ENCODE data around the gene CDKAL1.

Gene CDKAL1

DNA sequence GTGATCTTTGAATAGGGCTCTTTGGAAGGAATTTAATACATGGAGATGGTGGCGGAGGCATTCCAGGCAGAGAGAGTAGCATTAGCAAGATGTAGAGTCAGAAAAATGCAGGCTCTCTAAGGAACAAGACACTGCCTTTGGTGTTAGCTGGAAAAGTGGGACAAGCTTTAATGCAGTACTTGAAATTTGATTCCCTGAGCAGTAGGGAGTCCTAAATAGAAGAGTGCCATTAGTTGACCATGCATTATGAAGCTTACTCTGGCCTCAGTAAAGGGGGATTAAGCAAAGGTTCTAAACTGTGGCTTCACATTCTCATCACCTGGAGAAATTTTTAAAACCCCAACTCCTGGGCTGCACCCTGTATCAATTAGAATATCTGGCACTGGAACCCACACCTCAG lies 564.5 kb downstream of the CDKAL1 start:
- TF ChIP-seq PPARA (CRISPR knock-in tag; IDR thresholded peaks at IDR 0.05; ENCODE audit: borderline replicate concordance) (no peak), BACH2 (CRISPR knock-in tag; IDR thresholded peaks at IDR 0.05; ENCODE audit: borderline replicate concordance) (no peak), ZFP30 (CRISPR knock-in tag; IDR thresholded peaks at IDR 0.05) (no peak), SNAI2 (CRISPR knock-in tag; IDR thresholded peaks at IDR 0.05) (no peak), ZFP3 (CRISPR knock-in tag; IDR thresholded peaks at IDR 0.05) (no peak), ZNF565 (CRISPR knock-in tag; conservative IDR thresholded peaks at IDR 0.05; ENCODE audit: low read depth) (no peak), OSR1 (CRISPR knock-in tag; IDR thresholded peaks at IDR 0.05) (no peak), ZNF70 (CRISPR knock-in tag; IDR thresholded peaks at IDR 0.05) (no peak), CSDC2 (CRISPR knock-in tag; IDR thresholded peaks at IDR 0.05) (no peak)
- TF ChIP-seq, protein P1, sequence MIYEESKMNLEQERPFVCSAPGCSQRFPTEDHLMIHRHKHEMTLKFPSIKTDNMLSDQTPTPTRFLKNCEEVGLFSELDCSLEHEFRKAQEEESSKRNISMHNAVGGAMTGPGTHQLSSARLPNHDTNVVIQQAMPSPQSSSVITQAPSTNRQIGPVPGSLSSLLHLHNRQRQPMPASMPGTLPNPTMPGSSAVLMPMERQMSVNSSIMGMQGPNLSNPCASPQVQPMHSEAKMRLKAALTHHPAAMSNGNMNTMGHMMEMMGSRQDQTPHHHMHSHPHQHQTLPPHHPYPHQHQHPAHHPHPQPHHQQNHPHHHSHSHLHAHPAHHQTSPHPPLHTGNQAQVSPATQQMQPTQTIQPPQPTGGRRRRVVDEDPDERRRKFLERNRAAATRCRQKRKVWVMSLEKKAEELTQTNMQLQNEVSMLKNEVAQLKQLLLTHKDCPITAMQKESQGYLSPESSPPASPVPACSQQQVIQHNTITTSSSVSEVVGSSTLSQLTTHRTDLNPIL (CRISPR knock-in tag; IDR thresholded peaks at IDR 0.05; ENCODE audit: low read depth), result no peak
- TF ChIP-seq, protein P2, sequence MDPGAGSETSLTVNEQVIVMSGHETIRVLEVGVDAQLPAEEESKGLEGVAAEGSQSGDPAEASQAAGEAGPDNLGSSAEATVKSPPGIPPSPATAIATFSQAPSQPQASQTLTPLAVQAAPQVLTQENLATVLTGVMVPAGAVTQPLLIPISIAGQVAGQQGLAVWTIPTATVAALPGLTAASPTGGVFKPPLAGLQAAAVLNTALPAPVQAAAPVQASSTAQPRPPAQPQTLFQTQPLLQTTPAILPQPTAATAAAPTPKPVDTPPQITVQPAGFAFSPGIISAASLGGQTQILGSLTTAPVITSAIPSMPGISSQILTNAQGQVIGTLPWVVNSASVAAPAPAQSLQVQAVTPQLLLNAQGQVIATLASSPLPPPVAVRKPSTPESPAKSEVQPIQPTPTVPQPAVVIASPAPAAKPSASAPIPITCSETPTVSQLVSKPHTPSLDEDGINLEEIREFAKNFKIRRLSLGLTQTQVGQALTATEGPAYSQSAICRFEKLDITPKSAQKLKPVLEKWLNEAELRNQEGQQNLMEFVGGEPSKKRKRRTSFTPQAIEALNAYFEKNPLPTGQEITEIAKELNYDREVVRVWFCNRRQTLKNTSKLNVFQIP (CRISPR knock-in tag; IDR thresholded peaks at IDR 0.05; ENCODE audit: borderline replicate concordance, low read depth), result no peak
- TF ChIP-seq, protein P3, sequence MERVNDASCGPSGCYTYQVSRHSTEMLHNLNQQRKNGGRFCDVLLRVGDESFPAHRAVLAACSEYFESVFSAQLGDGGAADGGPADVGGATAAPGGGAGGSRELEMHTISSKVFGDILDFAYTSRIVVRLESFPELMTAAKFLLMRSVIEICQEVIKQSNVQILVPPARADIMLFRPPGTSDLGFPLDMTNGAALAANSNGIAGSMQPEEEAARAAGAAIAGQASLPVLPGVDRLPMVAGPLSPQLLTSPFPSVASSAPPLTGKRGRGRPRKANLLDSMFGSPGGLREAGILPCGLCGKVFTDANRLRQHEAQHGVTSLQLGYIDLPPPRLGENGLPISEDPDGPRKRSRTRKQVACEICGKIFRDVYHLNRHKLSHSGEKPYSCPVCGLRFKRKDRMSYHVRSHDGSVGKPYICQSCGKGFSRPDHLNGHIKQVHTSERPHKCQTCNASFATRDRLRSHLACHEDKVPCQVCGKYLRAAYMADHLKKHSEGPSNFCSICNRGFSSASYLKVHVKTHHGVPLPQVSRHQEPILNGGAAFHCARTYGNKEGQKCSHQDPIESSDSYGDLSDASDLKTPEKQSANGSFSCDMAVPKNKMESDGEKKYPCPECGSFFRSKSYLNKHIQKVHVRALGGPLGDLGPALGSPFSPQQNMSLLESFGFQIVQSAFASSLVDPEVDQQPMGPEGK (CRISPR knock-in tag; IDR thresholded peaks at IDR 0.05; ENCODE audit: borderline replicate concordance), result no peak
- TF ChIP-seq, protein P4, sequence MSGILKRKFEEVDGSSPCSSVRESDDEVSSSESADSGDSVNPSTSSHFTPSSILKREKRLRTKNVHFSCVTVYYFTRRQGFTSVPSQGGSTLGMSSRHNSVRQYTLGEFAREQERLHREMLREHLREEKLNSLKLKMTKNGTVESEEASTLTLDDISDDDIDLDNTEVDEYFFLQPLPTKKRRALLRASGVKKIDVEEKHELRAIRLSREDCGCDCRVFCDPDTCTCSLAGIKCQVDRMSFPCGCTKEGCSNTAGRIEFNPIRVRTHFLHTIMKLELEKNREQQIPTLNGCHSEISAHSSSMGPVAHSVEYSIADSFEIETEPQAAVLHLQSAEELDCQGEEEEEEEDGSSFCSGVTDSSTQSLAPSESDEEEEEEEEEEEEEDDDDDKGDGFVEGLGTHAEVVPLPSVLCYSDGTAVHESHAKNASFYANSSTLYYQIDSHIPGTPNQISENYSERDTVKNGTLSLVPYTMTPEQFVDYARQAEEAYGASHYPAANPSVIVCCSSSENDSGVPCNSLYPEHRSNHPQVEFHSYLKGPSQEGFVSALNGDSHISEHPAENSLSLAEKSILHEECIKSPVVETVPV (CRISPR knock-in tag; IDR thresholded peaks at IDR 0.05), result no peak
- ATAC-seq, result no peak

DNA sequence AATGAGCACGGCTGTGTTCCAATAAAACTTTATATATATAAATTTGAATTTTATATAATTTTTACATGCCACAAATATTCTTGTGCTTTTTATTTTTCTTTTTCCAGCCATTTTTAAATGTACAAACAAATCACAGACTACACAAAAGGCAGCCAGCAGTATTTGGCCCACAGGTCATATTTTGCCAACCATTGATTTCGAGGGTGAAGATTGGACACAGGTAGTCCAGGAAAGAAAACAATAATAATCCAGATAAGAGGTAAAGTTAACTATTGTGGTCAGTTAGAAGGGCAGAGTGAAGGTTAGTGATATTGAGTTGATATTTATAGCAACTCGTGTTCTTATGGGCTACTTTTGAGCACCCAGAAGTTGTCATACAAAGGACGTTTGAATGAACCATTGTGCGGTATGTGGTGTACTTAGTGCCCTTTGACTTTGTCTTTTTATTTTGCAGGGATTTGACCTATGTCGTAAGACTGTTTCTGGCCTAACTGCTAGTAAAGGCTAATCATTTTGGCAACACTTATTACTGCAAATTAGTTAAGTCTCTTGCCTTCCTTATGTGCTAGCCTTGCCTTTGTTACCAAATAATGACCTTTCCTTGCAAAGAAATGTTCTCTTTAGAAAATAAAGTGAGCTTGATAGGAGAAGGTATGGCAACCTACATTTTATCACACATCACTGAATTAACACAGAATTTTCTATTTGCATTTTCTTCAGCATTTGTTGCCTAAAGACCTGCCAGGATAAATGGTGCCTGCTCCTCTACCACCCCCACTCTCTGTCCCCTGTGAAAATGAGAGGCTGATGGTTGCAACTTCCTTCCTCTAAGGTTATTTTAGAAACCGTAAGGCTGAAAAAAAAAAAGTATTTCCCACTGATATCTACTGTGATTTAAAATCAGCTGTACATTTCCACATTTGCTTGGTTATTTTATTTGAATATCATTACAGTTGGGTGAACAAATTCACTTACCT lies 565.4 kb downstream of the CDKAL1 start:
- no peak for ATAC-seq
- no peak for TF ChIP-seq ZNF70 (CRISPR knock-in tag; IDR thresholded peaks at IDR 0.05)
- TF ChIP-seq, protein P4 (CRISPR knock-in tag; IDR thresholded peaks at IDR 0.05), result no peak

DNA sequence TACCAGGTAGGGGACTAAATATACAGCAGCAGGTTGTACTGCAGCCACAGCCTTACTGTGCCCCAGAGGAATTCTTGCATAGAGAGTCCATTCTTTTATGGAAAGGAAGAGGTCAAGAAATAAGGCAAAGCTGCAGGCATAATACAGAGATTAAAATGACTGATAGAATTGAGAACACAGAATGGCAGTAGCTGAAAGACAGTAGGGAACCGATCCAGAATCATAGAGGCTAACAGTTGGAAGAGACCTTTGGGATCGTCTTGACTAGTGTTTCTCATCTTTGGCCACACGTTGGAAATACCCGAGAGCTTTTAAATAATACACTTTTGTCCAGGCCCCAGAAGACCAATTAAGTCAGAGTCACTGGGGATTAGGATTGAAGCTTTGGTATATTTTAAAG lies 566.7 kb downstream of the CDKAL1 start:
- ATAC-seq, result no peak
- TF ChIP-seq ZC3H10 (CRISPR knock-in tag; IDR thresholded peaks at IDR 0.05) (no peak), PPARA (CRISPR knock-in tag; IDR thresholded peaks at IDR 0.05; ENCODE audit: borderline replicate concordance) (no peak), GLIS3 (CRISPR knock-in tag; IDR thresholded peaks at IDR 0.05) (no peak), CSDC2 (CRISPR knock-in tag; IDR thresholded peaks at IDR 0.05) (no peak), ARNTL (CRISPR knock-in tag; IDR thresholded peaks at IDR 0.05; ENCODE audit: borderline replicate concordance, low read depth) (no peak), ISL1 (CRISPR knock-in tag; IDR thresholded peaks at IDR 0.05) (no peak), ESRRG (CRISPR knock-in tag; IDR thresholded peaks at IDR 0.05) (no peak), BACH2 (CRISPR knock-in tag; IDR thresholded peaks at IDR 0.05; ENCODE audit: borderline replicate concordance) (no peak), ZFP3 (CRISPR knock-in tag; IDR thresholded peaks at IDR 0.05) (no peak), ZFP30 (CRISPR knock-in tag; IDR thresholded peaks at IDR 0.05) (no peak), RARB (CRISPR knock-in tag; IDR thresholded peaks at IDR 0.05) (no peak), SNAI2 (CRISPR knock-in tag; IDR thresholded peaks at IDR 0.05) (no peak), OSR1 (CRISPR knock-in tag; IDR thresholded peaks at IDR 0.05) (no peak), ZNF565 (CRISPR knock-in tag; conservative IDR thresholded peaks at IDR 0.05; ENCODE audit: low read depth) (no peak)
- TF ChIP-seq, protein P5, sequence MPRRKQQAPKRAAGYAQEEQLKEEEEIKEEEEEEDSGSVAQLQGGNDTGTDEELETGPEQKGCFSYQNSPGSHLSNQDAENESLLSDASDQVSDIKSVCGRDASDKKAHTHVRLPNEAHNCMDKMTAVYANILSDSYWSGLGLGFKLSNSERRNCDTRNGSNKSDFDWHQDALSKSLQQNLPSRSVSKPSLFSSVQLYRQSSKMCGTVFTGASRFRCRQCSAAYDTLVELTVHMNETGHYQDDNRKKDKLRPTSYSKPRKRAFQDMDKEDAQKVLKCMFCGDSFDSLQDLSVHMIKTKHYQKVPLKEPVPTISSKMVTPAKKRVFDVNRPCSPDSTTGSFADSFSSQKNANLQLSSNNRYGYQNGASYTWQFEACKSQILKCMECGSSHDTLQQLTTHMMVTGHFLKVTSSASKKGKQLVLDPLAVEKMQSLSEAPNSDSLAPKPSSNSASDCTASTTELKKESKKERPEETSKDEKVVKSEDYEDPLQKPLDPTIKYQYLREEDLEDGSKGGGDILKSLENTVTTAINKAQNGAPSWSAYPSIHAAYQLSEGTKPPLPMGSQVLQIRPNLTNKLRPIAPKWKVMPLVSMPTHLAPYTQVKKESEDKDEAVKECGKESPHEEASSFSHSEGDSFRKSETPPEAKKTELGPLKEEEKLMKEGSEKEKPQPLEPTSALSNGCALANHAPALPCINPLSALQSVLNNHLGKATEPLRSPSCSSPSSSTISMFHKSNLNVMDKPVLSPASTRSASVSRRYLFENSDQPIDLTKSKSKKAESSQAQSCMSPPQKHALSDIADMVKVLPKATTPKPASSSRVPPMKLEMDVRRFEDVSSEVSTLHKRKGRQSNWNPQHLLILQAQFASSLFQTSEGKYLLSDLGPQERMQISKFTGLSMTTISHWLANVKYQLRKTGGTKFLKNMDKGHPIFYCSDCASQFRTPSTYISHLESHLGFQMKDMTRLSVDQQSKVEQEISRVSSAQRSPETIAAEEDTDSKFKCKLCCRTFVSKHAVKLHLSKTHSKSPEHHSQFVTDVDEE (CRISPR knock-in tag; IDR thresholded peaks at IDR 0.05), result no peak
- TF ChIP-seq, protein P4 (CRISPR knock-in tag; IDR thresholded peaks at IDR 0.05), result no peak
- TF ChIP-seq, protein P1 (CRISPR knock-in tag; IDR thresholded peaks at IDR 0.05; ENCODE audit: low read depth), result no peak

Measured in SK-N-SH treated with all-trans-retinoic acid at 6 μM for 48 hours (cell line).